Neural crest cell (in vitro differentiated cells): ENCODE measurements around the gene PUSL1. TPM values are rescaled to one million over a fixed set of nuclear protein-coding genes. Genes with fewer than 3 reads are reported as not detected.

Experiments
- DNase-seq: peaks from one replicate; pipeline ENCODE4 v3.0.0; 2021; ENCODE audit warnings: low read depth, mixed read lengths, low spot score
- H3K27ac Mint-ChIP-seq: one replicate; pipeline ENCODE4 v1.8.0; 2021; ENCODE audit warnings: mild to moderate bottlenecking, mixed read lengths; ENCODE audit not compliant: unreplicated experiment
- H3K27me3 Mint-ChIP-seq: 2 replicates; pipeline ENCODE4 v1.8.0; 2021; ENCODE audit warnings: low read depth, mild to moderate bottlenecking, mixed read lengths
- H3K36me3 Mint-ChIP-seq: 2 replicates; pipeline ENCODE4 v1.8.0; 2021; ENCODE audit warnings: low read depth, mild to moderate bottlenecking, mixed read lengths
- H3K4me1 Mint-ChIP-seq: 2 replicates; pipeline ENCODE4 v1.8.0; 2021; ENCODE audit warnings: mixed read lengths
- H3K4me3 Mint-ChIP-seq: one replicate; pipeline ENCODE4 v1.8.0; 2021; ENCODE audit warnings: mild to moderate bottlenecking, mixed read lengths
- H3K9me3 Mint-ChIP-seq: 2 replicates; pipeline ENCODE4 v1.8.0; 2021; ENCODE audit warnings: mixed read lengths
- CTCF ChIP-seq: fragments of 200-600 bp; sonication (generic); conservative IDR thresholded peaks from 2 replicates; pipeline ENCODE4 v1.5.0; 2021; ENCODE audit warnings: antibody characterized with exemption, mild to moderate bottlenecking
- total RNA-seq: library from RNA; stranded (reverse); gene quantifications from 2 replicates; pipeline ENCODE4 v1.2.1, GENCODE V29; 2021

The PUSL1 gene
- total RNA-seq, 1 donor from 2014 or later, result 27.9 TPM

GRCh38 chr1:1322952-1323351 lies 14.6 kb downstream of the PUSL1 start:
- Mint-ChIP-seq H3K4me1 (peaks cover 14% of the 10 kb centered on the region), H3K4me3 (peak overlapping the region; percentile 87), H3K36me3 (no peaks in the 10 kb centered on the region), H3K27me3 (no peaks in the 10 kb centered on the region), H3K27ac (no peak overlapping the region), H3K9me3 (no peaks in the 10 kb centered on the region)
- no peak for TF ChIP-seq CTCF
- no peak for DNase-seq

- Mint-ChIP-seq H3K9me3 (no peaks in the 10 kb centered on the region), H3K4me3 (peak overlapping the region; percentile 88), H3K27ac (no peak overlapping the region), H3K36me3 (no peaks in the 10 kb centered on the region), H3K4me1 (peaks cover 14% of the 10 kb centered on the region), H3K27me3 (no peaks in the 10 kb centered on the region)
- TF ChIP-seq CTCF, result no peak
- DNase-seq, result no peak
These were observed 15.7 kb downstream of the PUSL1 start for GRCh38 chr1:1324084-1324523.

DNA sequence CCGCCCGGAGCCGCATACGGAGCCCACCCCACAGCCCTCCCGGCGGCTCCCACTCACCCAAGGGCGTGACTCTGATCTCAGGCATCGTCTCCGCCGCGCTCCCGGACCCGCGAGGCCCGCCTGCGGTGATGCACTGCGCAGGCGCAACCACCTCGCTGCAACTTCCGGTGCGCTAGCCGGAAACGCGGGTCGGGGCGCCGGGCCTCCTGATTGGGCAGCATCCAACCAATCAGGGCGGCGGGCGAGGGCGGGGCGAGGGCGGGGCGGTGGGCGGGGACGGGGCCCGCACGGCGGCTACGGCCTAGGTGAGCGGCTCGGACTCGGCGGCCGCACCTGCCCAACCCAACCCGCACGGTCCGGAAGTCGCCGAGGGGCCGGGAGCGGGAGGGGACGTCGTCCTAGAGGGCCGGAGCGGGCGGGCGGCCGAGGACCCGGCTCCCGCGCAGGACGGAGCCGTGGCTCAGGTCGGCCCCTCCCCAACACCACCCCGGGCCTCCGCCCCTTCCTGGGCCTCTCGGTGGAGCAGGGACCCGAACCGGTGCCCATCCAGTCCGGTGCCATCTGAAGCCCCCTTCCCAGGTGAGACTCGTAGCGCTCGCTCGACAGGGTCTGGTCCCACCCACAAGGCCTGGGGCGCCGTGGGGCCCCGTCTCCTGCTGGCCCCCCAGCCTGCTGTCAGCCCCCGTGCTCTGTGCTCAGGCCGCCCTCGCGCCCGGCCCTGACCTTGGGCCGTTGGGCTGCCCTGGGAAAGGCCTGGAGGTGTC lies 16.3 kb downstream of the PUSL1 start, which contains the start of the genes CPTP and INTS11:
CPTP (plus strand) TSS at position 279 of the 764 bp plus-strand sequence. CDS start 2,109 bp downstream, outside the sequence.
INTS11 (minus strand) TSS at position 137 of the 764 bp plus-strand sequence; CDS start at position 85, 52 bp downstream.
- TF ChIP-seq CTCF, result no peak
- H3K36me3 Mint-ChIP-seq, result no peaks in the 10 kb centered on the region
- H3K4me3 Mint-ChIP-seq, result peak within 1 kb of the TSS; percentile 88
- no peaks in the 10 kb centered on the region for H3K9me3 Mint-ChIP-seq
- DNase-seq, result peak; percentile 95
- peak within 1 kb of the TSS; percentile 93 for H3K27ac Mint-ChIP-seq
- H3K27me3 Mint-ChIP-seq, result no peaks in the 10 kb centered on the region
- peaks cover 12% of the 10 kb centered on the region for H3K4me1 Mint-ChIP-seq

GRCh38 chr1:1325288-1326074 lies 17.1 kb downstream of the PUSL1 start:
- H3K36me3 Mint-ChIP-seq, result peaks cover 2% of the 10 kb centered on the region
- no peak for DNase-seq
- H3K9me3 Mint-ChIP-seq, result no peaks in the 10 kb centered on the region
- H3K27ac Mint-ChIP-seq, result no peak overlapping the region
- no peaks in the 10 kb centered on the region for H3K27me3 Mint-ChIP-seq
- peak overlapping the region; percentile 78 for H3K4me3 Mint-ChIP-seq
- H3K4me1 Mint-ChIP-seq, result peaks cover 15% of the 10 kb centered on the region
- no peak for TF ChIP-seq CTCF

- no peak overlapping the region for H3K27ac Mint-ChIP-seq
- H3K4me3 Mint-ChIP-seq, result peak overlapping the region; percentile 70
- TF ChIP-seq CTCF, result no peak
- DNase-seq, result no peak
- H3K27me3 Mint-ChIP-seq, result no peaks in the 10 kb centered on the region
- peaks cover 2% of the 10 kb centered on the region for H3K36me3 Mint-ChIP-seq
- peaks cover 15% of the 10 kb centered on the region for H3K4me1 Mint-ChIP-seq
- no peaks in the 10 kb centered on the region for H3K9me3 Mint-ChIP-seq
These were observed 17.7 kb downstream of the PUSL1 start for GRCh38 chr1:1326075-1326605.
